GM18873 (cell line): ENCODE data around the gene PTPN13.

Source experiments
- ATAC-seq: cut with Tn5 transposase; IDR thresholded peaks from one replicate; pipeline ENCODE4 v1.9.1; 2021; ENCODE audit warnings: mild to moderate bottlenecking, moderate library complexity, moderate number of reproducible peaks; ENCODE audit not compliant: unreplicated experiment, low FRiP score

Gene PTPN13

GRCh38 chr4:86586626-86587380 is 7.3 kb upstream of the PTPN13 start:
- ATAC-seq = no peak

- no peak for ATAC-seq
These were observed 6.6 kb upstream of the PTPN13 start for GRCh38 chr4:86587381-86588140.

- no peak for ATAC-seq
These were observed 1.4 kb upstream of the PTPN13 start for GRCh38 chr4:86592553-86593249.

- peak; percentile 9 for ATAC-seq
These were observed 677 bp downstream of the PTPN13 start for GRCh38 chr4:86594559-86595425.

- ATAC-seq = no peak
These were observed 1.3 kb downstream of the PTPN13 start for GRCh38 chr4:86595426-86595805.

- ATAC-seq = no peak
These were observed 2.7 kb downstream of the PTPN13 start for GRCh38 chr4:86596807-86597206.

GRCh38 chr4:86600007-86600653 is 6.0 kb downstream of the PTPN13 start:
- ATAC-seq = no peak

- ATAC-seq = no peak
These were observed 9.3 kb downstream of the PTPN13 start for GRCh38 chr4:86603311-86603885.

- ATAC-seq = no peak
These were observed 12.7 kb downstream of the PTPN13 start for GRCh38 chr4:86606809-86607208.

GRCh38 chr4:86608757-86609375 is 14.8 kb downstream of the PTPN13 start:
- no peak for ATAC-seq

- no peak for ATAC-seq
These were observed 17.6 kb downstream of the PTPN13 start for GRCh38 chr4:86611757-86612156.

GRCh38 chr4:86613734-86614133 is 19.6 kb downstream of the PTPN13 start:
- no peak for ATAC-seq

GRCh38 chr4:86614865-86615264 is 20.8 kb downstream of the PTPN13 start:
- ATAC-seq = no peak

GRCh38 chr4:86615501-86615900 is 21.4 kb downstream of the PTPN13 start:
- no peak for ATAC-seq

GRCh38 chr4:86619656-86620055 is 25.5 kb downstream of the PTPN13 start:
- no peak for ATAC-seq

GRCh38 chr4:86621435-86621834 is 27.3 kb downstream of the PTPN13 start:
- no peak for ATAC-seq

GRCh38 chr4:86626066-86626465 is 32.0 kb downstream of the PTPN13 start:
- no peak for ATAC-seq

GRCh38 chr4:86627462-86628135 is 33.5 kb downstream of the PTPN13 start:
- no peak for ATAC-seq

GRCh38 chr4:86630629-86631028 is 36.5 kb downstream of the PTPN13 start:
- no peak for ATAC-seq
